NCI-H2227 treated with DMSO at 0.1 percent for 48 hours (cell line): ENCODE data around the gene TCF12.

ENCODE experiments used
- DNase-seq: peaks from one replicate; lab custom pipeline; 2025; lab: John Stamatoyannopoulos, UW

Gene TCF12

DNA sequence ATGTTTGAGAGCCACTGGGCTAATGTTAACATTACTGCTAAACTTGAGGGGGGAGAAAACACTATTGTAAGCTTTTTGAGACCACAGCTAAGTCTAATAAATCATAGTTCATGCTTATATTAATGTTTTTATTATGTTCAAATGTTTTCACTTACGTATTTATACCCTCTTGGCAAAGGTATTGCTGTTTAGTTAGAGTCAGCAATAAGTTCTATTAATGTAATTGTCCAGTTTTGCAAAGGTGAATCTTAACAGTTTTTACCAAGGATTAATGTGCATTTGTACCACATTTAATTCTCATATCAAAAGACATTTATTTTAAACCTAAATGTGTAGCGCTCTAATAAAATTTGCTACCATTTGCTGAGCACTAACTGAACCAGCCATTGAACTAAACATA is 251.2 kb downstream of the TCF12 start:
- no peak for DNase-seq

DNA sequence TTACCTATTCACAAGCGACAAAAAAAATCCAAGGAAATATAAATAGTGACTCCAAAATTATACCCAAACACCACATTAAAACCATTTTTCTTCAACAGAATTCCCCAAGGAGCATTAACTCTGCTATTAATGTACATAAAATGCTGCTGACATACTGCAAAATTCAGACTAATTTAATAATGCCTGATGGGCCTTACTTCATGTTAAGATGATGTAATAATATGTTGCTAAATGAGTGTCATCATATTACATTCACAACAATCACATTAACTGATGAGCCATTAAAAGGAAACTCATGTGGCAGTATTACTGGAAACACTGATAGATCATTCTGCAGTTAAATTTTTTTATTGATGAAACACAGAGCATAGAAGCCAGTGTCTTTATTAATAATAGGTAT is 253.0 kb downstream of the TCF12 start:
- DNase-seq = no peak

DNA sequence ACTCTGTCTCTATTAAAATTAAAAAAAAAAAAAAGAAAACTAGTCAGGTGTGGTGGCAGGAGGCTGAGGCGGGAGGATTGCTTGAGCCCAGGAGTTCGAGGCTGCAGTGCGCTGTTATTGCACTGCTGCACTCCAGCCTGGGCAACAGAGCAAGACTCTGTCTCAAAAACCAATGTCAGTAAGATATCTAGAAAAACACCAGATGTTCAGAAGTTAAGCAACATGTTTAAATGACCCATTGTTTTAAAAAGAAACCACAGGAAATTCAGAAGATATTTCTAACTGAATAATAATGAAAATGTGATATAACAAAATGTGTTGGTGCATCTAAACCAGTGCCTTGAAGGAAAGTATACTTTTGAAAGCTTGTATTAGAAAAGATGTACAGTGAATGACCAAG is 254.5 kb downstream of the TCF12 start:
- no peak for DNase-seq

- DNase-seq = no peak
Observed at GRCh38 chr15:57183041-57183440, 264.6 kb downstream of the TCF12 start.

DNA sequence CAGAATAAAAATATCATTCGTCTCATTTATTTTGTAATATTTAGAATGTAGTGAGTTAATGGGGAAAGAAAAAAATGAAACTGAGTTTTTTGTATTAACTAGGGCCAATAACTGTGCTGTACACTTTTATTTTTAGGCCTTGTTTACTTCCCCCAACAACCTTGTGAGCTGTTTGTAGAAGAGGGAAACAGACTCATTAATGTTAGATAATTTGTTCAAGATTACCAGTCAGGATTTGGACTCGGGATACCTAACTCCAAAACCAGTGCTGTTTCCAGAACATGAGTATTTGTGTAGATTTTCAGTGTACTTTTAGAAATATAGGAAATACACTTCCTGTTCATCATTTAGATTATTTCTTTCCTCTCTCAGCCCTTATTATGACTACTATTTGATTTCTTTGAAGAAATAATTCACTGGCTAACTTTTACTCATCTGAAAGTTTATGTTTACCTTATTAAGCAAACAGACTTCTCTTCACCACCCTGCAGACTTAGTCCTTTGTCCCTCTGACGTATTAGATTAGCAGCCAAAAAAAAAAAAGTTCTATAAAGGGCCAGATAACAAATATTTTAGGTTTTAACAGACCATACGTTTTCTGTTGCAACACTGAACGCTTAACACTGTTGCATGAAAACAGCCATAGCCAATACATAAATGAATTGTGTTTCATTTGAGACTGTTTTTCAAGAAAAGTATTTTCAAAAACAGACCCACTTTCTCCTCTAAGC is 265.3 kb downstream of the TCF12 start:
- DNase-seq = no peak

GRCh38 chr15:57184502-57184901 is 266.1 kb downstream of the TCF12 start:
- peak; percentile 3 for DNase-seq

GRCh38 chr15:57185507-57186074 is 267.1 kb downstream of the TCF12 start:
- DNase-seq = no peak

DNA sequence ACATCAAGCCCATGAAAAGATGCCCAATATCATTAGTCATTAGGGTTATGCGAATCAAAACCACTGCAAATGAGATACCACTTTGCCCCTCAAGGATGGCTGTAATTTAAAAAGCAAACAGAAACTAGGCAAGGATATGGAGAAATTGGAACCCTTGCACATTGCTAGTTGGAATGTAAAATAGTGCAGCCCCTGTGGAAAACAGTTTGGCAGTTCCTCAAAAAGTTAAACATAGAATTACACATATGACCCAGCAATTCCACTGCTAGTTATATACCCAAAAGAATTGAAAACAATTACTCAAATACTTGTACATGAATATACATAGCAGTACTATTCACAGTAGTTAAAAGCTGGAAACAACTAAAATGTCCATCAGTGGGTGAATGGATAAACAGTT is 271.0 kb downstream of the TCF12 start:
- no peak for DNase-seq

- no peak for DNase-seq
Observed at GRCh38 chr15:57190208-57190607, 271.8 kb downstream of the TCF12 start.

DNA sequence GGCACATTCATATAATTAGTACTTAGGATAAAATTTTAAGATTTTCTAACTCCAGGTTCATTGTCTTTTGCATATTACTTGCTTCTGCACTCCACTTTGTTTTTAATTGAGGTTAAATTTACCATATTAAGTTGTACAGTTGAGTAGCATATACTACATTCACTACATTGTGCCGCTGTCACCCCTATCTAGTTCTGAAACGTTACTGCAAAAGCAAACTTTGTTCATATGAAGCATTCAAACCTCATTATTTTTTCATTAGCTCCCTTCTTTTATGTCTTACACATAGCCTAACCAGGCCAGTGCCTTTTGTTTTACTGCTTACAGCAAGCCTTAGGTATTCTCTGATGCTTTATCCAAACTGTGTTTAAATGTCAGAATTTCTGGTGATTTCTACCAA is 274.7 kb downstream of the TCF12 start:
- DNase-seq = no peak

DNA sequence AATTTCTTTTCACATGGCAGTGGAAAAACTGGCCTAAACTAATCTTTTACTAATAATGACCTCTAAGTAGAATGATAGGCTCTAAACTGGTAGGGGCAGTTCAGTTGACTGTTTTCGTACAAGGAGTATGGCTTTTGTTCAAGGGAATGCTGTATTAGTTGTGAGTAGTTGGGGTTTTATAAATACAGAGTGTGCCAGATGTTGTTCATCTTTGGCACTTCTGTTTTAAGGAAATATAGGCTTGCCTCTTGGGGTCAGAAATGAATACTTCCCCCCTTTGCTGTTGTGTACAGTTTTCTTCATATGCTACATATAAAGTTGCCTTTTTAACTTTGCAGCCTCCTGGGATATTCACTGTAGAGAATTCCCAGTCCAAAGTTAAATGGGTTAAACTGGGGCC is 276.9 kb downstream of the TCF12 start:
- DNase-seq = no peak

GRCh38 chr15:57196865-57197264 is 278.4 kb downstream of the TCF12 start:
- DNase-seq = no peak

DNA sequence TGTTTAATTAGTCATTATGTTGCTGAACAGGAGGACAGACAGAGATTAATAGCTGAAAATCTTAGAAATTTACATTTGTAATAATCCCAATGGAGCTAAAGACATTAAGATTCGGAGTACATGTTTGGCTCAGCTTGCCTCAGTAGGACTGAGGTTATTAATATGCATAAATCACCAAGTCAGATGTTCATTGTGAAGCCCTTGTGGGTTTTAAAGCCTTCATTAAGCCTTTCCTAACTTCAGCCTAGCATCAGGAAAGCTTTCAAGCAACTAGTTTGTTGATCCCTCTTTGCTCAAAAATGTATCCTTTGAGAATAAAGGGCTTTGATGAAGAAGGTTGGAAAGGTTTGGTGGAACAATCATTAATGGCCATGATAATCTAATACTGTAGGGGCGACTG is 279.7 kb downstream of the TCF12 start:
- no peak for DNase-seq

GRCh38 chr15:57198654-57199291 is 280.3 kb downstream of the TCF12 start:
- peak; percentile 58 for DNase-seq

DNA sequence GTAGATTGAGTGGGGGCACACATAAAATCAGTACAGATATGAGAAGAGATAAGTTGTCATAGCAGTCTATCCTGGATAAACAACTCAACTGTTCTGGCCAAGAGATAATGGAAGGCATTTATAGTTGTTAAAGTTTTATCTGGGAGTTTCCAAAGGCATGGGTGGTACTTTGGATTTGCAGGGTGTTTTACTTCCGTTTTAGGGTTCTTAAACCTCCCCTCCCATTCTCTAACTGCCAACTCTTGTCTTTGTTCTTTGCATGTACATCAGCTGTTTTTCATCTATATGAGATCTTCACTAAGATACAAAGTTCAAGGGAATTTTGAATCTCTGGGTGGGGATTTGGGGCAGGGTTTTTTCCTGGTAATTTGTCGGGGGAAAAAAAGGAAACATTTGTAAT is 283.1 kb downstream of the TCF12 start:
- DNase-seq = no peak

- DNase-seq = no peak
Observed at GRCh38 chr15:57203906-57204305, 285.5 kb downstream of the TCF12 start.

- no peak for DNase-seq
Observed at GRCh38 chr15:57205027-57205855, 286.8 kb downstream of the TCF12 start.

GRCh38 chr15:57205996-57206395 is 287.6 kb downstream of the TCF12 start:
- DNase-seq = no peak

DNA sequence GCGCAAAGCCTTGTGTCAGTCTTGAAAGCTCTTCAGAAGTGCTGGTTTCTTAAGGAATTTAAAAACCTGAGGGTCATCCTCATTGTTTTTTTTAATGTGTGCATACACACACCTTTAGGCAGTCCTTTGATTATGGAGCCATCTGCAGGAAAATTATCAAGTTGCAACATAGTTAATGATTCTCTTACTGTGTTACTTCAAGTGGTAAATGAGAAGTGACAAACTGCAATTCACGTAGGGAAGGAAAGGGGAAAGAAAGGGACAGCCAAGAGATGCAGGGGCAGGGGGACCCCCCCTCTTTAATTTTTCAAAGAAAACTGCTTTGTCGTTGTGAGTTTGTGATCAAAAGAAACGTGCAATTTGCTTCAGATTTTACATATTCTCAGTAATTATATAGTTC is 295.4 kb downstream of the TCF12 start:
- DNase-seq = peak; percentile 13

DNA sequence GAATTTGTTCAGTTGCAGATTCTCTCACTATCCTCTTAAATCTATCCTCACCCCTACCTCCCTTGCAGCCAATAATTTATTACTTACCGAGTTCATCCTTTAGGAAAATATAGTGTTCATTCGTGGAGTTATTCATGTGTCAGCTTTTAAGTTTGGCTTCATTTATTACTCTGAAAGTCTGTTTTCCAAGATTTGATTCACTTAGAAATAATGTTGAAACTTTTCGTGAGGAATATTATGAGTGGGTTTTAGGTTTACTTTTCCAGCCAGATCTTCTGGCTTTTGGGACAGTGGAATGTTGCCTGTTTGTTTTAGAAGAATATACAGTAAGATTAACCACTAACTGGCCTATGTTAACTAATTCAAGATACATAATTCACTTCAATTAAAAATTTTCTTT is 296.9 kb downstream of the TCF12 start:
- no peak for DNase-seq

GRCh38 chr15:57215881-57216280 is 297.4 kb downstream of the TCF12 start:
- no peak for DNase-seq

DNA sequence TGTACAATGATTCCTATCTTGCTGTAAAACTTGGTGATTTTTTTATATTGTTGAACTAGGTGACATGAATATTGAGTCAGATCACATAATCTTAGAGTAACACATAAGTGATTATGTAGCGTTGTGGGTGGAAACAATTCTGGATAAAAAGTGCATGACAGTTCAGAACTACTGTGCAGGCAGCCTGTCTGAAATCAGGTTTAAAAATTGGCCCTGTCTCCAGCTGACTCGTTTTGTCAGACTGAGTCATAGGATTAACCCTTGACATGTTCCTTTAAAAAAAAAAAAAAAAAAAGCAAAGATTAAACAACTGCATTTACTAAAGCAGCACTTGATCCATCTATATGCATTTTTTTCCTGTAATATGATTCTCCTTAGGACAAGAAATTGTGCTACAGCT is 297.8 kb downstream of the TCF12 start:
- DNase-seq = no peak
